ENCODE measurements around the gene ID2. TPM values are rescaled to one million over a fixed set of nuclear protein-coding genes. Genes with fewer than 3 reads are reported as not detected.
"Not testable (repeated sequence)": the region's sequence is repeated elsewhere in the genome, so short reads cannot be mapped to it uniquely, and the experiment has no call there.

Gene ID2
- total RNA-seq, 1 experiment from 2014 or later, result 112 TPM

- no peak for TF ChIP-seq ZNF274 (IDR thresholded peaks at IDR 0.05; ENCODE audit: low read depth, low read length)
- no peak for TF ChIP-seq SP1 (IDR thresholded peaks at IDR 0.05; ENCODE audit: low read depth)
- no peak for TF ChIP-seq CEBPB (IDR thresholded peaks at IDR 0.05; ENCODE audit: low read depth)
- TF ChIP-seq POLR2AphosphoS5 (IDR thresholded peaks at IDR 0.05; ENCODE audit: low read depth, low read length), result no peak
- TF ChIP-seq POLR2A (IDR thresholded peaks at IDR 0.05; ENCODE audit: borderline replicate concordance, extremely low read depth, insufficient read depth, insufficient read length), result no peak
- no peak for TF ChIP-seq EGR1 (IDR thresholded peaks at IDR 0.05; ENCODE audit: low read depth)
- no peak for TF ChIP-seq JUND (IDR thresholded peaks at IDR 0.05)
- no peak for TF ChIP-seq SRF (IDR thresholded peaks at IDR 0.05; ENCODE audit: low read depth)
Measured at GRCh38 chr2:8728305-8729015, 46.6 kb downstream of the ID2 start (continued).

- H3K9me3 ChIP-seq (ENCODE audit: control insufficient read depth in 1 of 2, insufficient read depth in 1 of 2, low read depth in 1 of 2, low read length in 2 of 2); H3K4me3 ChIP-seq (replicated peaks in 1 of 2; ENCODE audit: low read depth in 1 of 2, low read length in 2 of 2); H3K9ac ChIP-seq (ENCODE audit: low read length); intact Hi-C loops (cut with micrococcal nuclease); H3K4me1 ChIP-seq (ENCODE audit: control insufficient read depth in 1 of 2, insufficient read depth in 2 of 2, low read length in 2 of 2); RAD21 ChIA-PET (ENCODE audit: low non-redundant PET in 1 of 2, low total read pairs in 2 of 2, uncharacterized antibody in 2 of 2, unreplicated experiment in 2 of 2); H3K27ac ChIP-seq (ENCODE audit: low read depth, low read length); H3K36me3 ChIP-seq (ENCODE audit: control insufficient read depth in 1 of 2, insufficient read depth in 2 of 2, low read length in 2 of 2); H3K27me3 ChIP-seq (ENCODE audit: insufficient read depth, low read length); POLR2A ChIA-PET; BruUV-seq (replicated peaks); DNase-seq (ENCODE audit: low read depth, low spot score); H3K9me2 ChIP-seq (ENCODE audit: insufficient read depth); H2AFZ ChIP-seq (ENCODE audit: low read depth, low read length, poor library complexity, severe bottlenecking); H4K20me1 ChIP-seq (ENCODE audit: insufficient read depth); CTCF ChIA-PET; H3K4me2 ChIP-seq (ENCODE audit: low read length); H3K79me2 ChIP-seq (ENCODE audit: insufficient read depth, low read length); ATAC-seq: not testable (repeated sequence)
Measured at GRCh38 chr2:8729101-8729500, 47.2 kb downstream of the ID2 start.

- Histone ChIP-seq H3K9me2 (ENCODE audit: insufficient read depth) (no peaks in the 10 kb centered on the region), H3K4me3 (replicated peaks in 1 of 2; ENCODE audit: low read depth in 1 of 2, low read length in 2 of 2) (no peak overlapping the region), H3K79me2 (ENCODE audit: insufficient read depth, low read length) (no peaks in the 10 kb centered on the region), H3K4me2 (ENCODE audit: low read length) (no peak overlapping the region), H3K27me3 (ENCODE audit: insufficient read depth, low read length) (no peaks in the 10 kb centered on the region), H3K9me3 (ENCODE audit: control insufficient read depth in 1 of 2, insufficient read depth in 1 of 2, low read depth in 1 of 2, low read length in 2 of 2) (no peaks in the 10 kb centered on the region), H3K27ac (ENCODE audit: low read depth, low read length) (no peak overlapping the region), H4K20me1 (ENCODE audit: insufficient read depth) (no peaks in the 10 kb centered on the region), H3K9ac (ENCODE audit: low read length) (no peak overlapping the region), H2AFZ (ENCODE audit: low read depth, low read length, poor library complexity, severe bottlenecking) (no peak overlapping the region), H3K36me3 (ENCODE audit: control insufficient read depth in 1 of 2, insufficient read depth in 2 of 2, low read length in 2 of 2) (peaks cover 0 to 3% of the 10 kb centered on the region in 2 experiments; a peak in 2 of 4 replicates), H3K4me1 (ENCODE audit: control insufficient read depth in 1 of 2, insufficient read depth in 2 of 2, low read length in 2 of 2) (no peaks in the 10 kb centered on the region)
- no TSS peak for BruUV-seq (replicated peaks)
- no peak for ATAC-seq
- TF ChIP-seq ZBTB33 (IDR thresholded peaks at IDR 0.05; ENCODE audit: extremely low read depth, insufficient replicate concordance, low read length) (no peak), ELF1 (IDR thresholded peaks at IDR 0.05; ENCODE audit: borderline replicate concordance, low read depth) (no peak)
- CTCF ChIA-PET, result no interaction called here
- intact Hi-C loops (cut with micrococcal nuclease), result no loop called here
- DNase-seq (ENCODE audit: low read depth, low spot score), result no peak
- POLR2A ChIA-PET, result no interaction called here
- RAD21 ChIA-PET (ENCODE audit: low non-redundant PET in 1 of 2, low total read pairs in 2 of 2, uncharacterized antibody in 2 of 2, unreplicated experiment in 2 of 2), result no interaction called here
Measured at GRCh38 chr2:8729939-8730338, 48.1 kb downstream of the ID2 start.
